Measurements from ENCODE around the gene HDAC1. TPM values are rescaled to one million over a fixed set of nuclear protein-coding genes. Genes with fewer than 3 reads are reported as not detected.
A peak's percentile ranks its signal among the peaks of the same experiment; 100 is the strongest.

HDAC1 gene
- polyA plus RNA-seq, 1 experiment = 172 TPM

GRCh38 chr1:32247983-32248889 lies 43.6 kb upstream of the HDAC1 start:
- H3K27me3 ChIP-seq (ENCODE audit: control insufficient read depth, insufficient read depth, low read length) = no peaks in the 10 kb centered on the region
- H3K27ac ChIP-seq (ENCODE audit: low read depth, low read length) = no peak overlapping the region
- no peak overlapping the region for H3K4me3 ChIP-seq (ENCODE audit: low read depth, low read length)
- POLR2A ChIA-PET = interaction anchor here (0.5 to 0.7 kb wide), 2 partner anchors 95 to 263 kb away, joined by 4 to 5 read pairs; no protein-coding TSS in a partner anchor
- no peaks in the 10 kb centered on the region; the same call in 1 of the 2 replicates for H3K9me3 ChIP-seq (ENCODE audit: control insufficient read depth, insufficient read depth, low read length)
- CTCF ChIA-PET = interaction anchor here (0.6 to 3.4 kb wide), 18 partner anchors 8 to 111 kb away, joined by 3 to 15 read pairs (median 4); no protein-coding TSS in a partner anchor
- TF ChIP-seq, protein P1, sequence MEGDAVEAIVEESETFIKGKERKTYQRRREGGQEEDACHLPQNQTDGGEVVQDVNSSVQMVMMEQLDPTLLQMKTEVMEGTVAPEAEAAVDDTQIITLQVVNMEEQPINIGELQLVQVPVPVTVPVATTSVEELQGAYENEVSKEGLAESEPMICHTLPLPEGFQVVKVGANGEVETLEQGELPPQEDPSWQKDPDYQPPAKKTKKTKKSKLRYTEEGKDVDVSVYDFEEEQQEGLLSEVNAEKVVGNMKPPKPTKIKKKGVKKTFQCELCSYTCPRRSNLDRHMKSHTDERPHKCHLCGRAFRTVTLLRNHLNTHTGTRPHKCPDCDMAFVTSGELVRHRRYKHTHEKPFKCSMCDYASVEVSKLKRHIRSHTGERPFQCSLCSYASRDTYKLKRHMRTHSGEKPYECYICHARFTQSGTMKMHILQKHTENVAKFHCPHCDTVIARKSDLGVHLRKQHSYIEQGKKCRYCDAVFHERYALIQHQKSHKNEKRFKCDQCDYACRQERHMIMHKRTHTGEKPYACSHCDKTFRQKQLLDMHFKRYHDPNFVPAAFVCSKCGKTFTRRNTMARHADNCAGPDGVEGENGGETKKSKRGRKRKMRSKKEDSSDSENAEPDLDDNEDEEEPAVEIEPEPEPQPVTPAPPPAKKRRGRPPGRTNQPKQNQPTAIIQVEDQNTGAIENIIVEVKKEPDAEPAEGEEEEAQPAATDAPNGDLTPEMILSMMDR (IDR thresholded peaks at IDR 0.05; ENCODE audit: low read depth, low read length) = peak; percentile 75
- peak; percentile 27 for DNase-seq (ENCODE audit: low read depth, low spot score)

GRCh38 chr1:32249831-32250525 lies 41.9 kb upstream of the HDAC1 start:
- H3K9me3 ChIP-seq (ENCODE audit: control insufficient read depth, insufficient read depth, low read length) = no peaks in the 10 kb centered on the region; the same call in 1 of the 2 replicates
- ChIA-PET POLR2A (interaction anchor here (0.7 kb wide), 1 partner anchor 9 kb away, joined by 5 read pairs; no protein-coding TSS in a partner anchor), CTCF (interaction anchor here (0.6 kb wide), 1 partner anchor 16 kb away, joined by 6 read pairs; no protein-coding TSS in a partner anchor)
- DNase-seq (ENCODE audit: low read depth, low spot score) = no peak
- no peaks in the 10 kb centered on the region for H3K27me3 ChIP-seq (ENCODE audit: control insufficient read depth, insufficient read depth, low read length)
- H3K4me3 ChIP-seq (ENCODE audit: low read depth, low read length) = no peak overlapping the region
- TF ChIP-seq, protein P1 (IDR thresholded peaks at IDR 0.05; ENCODE audit: low read depth, low read length) = no peak
- H3K27ac ChIP-seq (ENCODE audit: low read depth, low read length) = no peak overlapping the region

DNA sequence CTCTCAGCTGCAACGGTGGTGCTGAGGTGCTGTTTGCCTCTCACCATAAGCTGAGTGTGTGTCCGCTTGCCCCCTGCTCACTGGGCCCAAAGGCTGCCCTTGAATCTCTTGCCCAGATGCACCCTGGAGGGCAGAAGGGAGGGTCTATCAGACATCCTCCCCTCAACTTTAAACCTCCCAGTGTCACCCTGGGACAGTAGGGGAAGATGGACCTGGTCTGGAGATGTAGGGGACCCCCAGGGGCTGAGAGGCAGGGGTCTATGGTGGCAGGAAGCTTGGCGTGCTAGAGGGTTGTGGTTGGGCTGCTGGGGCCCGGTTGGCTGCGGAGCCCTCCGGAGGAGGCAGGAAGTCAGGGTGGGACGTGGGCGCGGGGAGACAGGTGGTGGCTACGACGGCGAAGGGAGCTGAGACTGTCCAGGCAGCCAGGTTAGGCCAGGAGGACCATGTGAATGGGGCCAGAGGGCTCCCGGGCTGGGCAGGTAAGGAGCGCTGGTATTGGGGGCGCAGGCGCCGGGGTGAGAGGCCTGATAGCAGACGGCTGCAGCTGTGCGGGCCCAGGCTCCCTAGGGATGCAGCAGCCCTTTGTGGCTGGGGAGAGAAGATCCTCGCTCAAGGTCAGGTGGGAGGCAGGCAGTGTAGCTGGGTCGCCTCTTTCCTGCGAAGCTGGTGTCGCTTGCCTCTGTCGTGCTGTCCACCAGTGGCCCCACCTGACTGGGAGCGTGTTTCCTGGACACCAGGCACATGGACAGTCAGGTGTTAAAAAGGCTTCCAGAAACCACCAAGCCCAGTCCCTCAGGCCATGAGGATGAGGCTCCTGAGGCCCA lies 40.8 kb upstream of the HDAC1 start, which contains the start of gene LCK:
Gene LCK, plus strand, starts transcription at position 373 of the 824 bp plus-strand sequence. CDS start 23,065 bp downstream, outside the sequence.
- Histone ChIP-seq H3K4me3 (ENCODE audit: low read depth, low read length) (no peak within 1 kb of the TSS), H3K9me3 (ENCODE audit: control insufficient read depth, insufficient read depth, low read length) (no peaks in the 10 kb centered on the region; the same call in 1 of the 2 replicates), H3K27me3 (ENCODE audit: control insufficient read depth, insufficient read depth, low read length) (no peaks in the 10 kb centered on the region), H3K27ac (ENCODE audit: low read depth, low read length) (no peak within 1 kb of the TSS)
- POLR2A ChIA-PET = no interaction called here
- no peak for DNase-seq (ENCODE audit: low read depth, low spot score)
- CTCF ChIA-PET = no interaction called here
- TF ChIP-seq, protein P1 (IDR thresholded peaks at IDR 0.05; ENCODE audit: low read depth, low read length) = no peak

DNA sequence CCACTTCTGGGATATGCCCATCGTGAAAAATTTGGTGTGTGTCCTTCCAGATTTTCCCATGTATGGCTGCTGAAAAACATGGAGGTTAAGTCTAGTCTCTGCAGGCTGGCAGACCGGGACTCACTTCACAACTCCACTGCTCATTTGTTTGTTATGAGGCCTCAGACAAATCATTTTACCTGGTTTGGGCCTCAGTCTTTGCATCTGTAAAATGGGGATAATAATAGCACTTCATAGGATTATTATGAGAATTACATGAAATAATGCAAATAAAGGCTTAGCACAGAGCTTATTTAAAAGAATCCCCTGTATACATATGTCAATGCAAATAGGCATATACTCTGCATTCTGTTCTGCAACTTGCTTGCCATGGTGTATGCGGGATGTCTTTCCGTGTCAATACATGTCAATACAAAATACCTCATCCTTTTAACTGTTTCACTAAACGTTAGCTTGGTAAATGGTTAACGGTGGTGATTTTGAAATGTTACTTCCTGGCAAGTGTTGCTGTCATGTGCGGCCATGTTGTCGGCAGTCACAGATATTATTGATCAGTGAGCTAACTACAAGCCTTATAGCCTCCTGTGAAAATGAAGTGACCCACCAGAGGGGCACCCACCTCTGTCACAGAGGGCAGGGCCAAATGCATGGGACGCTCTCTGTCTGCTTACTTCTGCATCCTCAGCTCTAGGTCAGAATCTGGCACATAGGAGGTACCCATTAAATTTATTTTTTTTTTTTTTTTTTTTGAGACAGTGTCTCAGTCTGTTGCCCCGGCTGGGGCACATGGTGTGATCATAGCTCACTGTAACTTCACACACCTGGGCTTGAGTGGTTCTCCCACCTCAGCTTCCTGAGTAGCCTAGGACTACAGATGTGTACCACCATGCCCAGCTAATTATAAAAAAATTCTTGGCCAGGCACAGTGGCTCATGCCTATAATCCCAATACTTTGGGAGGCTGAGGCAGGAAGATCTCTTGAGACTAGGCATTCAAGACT lies 36.5 kb upstream of the HDAC1 start:
- TF ChIP-seq, protein P1 (IDR thresholded peaks at IDR 0.05; ENCODE audit: low read depth, low read length) = no peak
- POLR2A ChIA-PET = no interaction called here
- CTCF ChIA-PET = interaction anchor here (0.6 to 1.4 kb wide), 2 partner anchors 9 to 32 kb away, joined by 4 to 9 read pairs; no protein-coding TSS in a partner anchor

More for the DNA sequence above, 36.5 kb upstream of the HDAC1 start:
- H3K4me3 ChIP-seq (ENCODE audit: low read depth, low read length) = no peak overlapping the region
- no peak for DNase-seq (ENCODE audit: low read depth, low spot score)
- no peaks in the 10 kb centered on the region for H3K9me3 ChIP-seq (ENCODE audit: control insufficient read depth, insufficient read depth, low read length)
- no peaks in the 10 kb centered on the region for H3K27me3 ChIP-seq (ENCODE audit: control insufficient read depth, insufficient read depth, low read length)
- H3K27ac ChIP-seq (ENCODE audit: low read depth, low read length) = no peak overlapping the region
